ENCODE measurements around the gene AQP11.

The AQP11 gene

GRCh38 chr11:77557553-77557952, 32.2 kb upstream of the AQP11 start:
- TF ChIP-seq CTCF (conservative IDR thresholded peaks at IDR 0.05; ENCODE audit: low read depth): peak; percentile 14; the same call in 1 of the 2 replicates
- no peak for DNase-seq (ENCODE audit: low spot score)
- ChIA-PET CTCF (interaction anchor here (0.6 to 1.2 kb wide), 7 partner anchors 9 to 349 kb away, joined by 3 to 5 read pairs (median 3); no protein-coding TSS in a partner anchor), POLR2A (ENCODE audit: low non-redundant PET) (no interaction called here)
- H3K27ac ChIP-seq: no peak overlapping the region

GRCh38 chr11:77558380-77558779, 31.4 kb upstream of the AQP11 start:
- ChIA-PET POLR2A (ENCODE audit: low non-redundant PET) (no interaction called here), CTCF (interaction anchor here (0.7 kb wide), 1 partner anchor 90 kb away, joined by 3 read pairs; no protein-coding TSS in a partner anchor)
- no peak overlapping the region for H3K27ac ChIP-seq
- DNase-seq (ENCODE audit: low spot score): no peak
- no peak for TF ChIP-seq CTCF (conservative IDR thresholded peaks at IDR 0.05; ENCODE audit: low read depth)

DNA sequence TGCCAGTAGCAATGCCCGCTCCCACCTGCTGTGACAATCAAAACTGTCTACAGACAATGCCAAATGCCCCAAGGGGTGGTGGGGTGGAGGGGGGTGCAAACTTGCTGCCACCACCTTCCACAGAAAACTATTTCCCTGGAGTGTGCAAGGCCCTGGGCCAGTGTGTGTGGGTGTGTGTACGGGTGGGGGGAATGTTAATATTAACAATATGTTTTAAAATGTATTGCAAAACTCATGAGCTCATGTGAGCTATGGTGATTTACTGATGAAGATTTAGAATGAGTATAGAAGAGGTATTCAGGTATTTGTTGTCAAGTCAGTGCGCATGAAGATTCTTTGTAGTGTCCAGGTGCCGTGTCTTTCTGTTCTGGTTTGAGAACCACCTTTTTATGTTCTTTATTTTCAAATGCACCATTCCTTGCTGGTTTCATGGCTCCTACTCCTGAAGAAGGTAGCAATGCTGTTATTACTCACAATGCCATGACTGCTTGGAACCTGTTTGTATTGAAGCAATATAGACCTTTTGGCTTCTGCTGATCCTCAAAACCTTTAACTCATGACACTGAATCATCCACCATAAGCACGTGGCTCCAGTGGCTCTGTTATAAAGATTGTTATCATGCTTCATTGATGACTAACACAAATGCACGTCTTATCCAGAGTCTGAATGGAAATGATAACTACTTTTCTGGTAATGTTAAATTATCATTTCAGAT, 29.9 kb upstream of the AQP11 start:
- peak overlapping the region; percentile 63 for H3K27ac ChIP-seq
- POLR2A ChIA-PET (ENCODE audit: low non-redundant PET): no interaction called here
- CTCF ChIA-PET: interaction anchor here (0.6 to 0.7 kb wide), 2 partner anchors 197 to 1162 kb away, joined by 3 read pairs; no protein-coding TSS in a partner anchor
- no peak for TF ChIP-seq CTCF (conservative IDR thresholded peaks at IDR 0.05; ENCODE audit: low read depth)
- peak; percentile 75 for DNase-seq (ENCODE audit: low spot score)

GRCh38 chr11:77560605-77561004, 29.1 kb upstream of the AQP11 start:
- peak overlapping the region; percentile 63 for H3K27ac ChIP-seq
- peak; percentile 60 for DNase-seq (ENCODE audit: low spot score)
- ChIA-PET POLR2A (ENCODE audit: low non-redundant PET) (no interaction called here), CTCF (interaction anchor here (0.7 kb wide), 1 partner anchor 1161 kb away, joined by 3 read pairs; no protein-coding TSS in a partner anchor)
- no peak for TF ChIP-seq CTCF (conservative IDR thresholded peaks at IDR 0.05; ENCODE audit: low read depth)

DNA sequence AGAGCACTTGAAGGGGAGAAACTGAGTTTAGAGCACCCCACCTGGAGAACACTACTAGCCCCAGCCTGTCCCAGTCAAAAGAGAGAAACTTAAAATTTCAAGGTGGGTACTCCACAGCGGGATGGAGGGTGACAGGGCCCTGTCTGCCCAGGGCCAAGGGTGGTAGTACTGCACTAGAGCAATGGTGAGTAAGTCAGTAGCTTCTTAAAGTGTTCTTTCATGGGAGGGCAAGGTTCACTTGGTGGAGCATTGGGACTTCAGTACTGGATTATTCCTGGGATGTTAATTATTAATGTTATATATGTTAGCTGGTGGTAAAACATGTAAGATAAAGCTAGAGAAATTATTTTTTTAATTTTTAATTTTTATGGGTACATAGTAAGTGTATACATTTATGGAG, 28.5 kb upstream of the AQP11 start:
- no peak for TF ChIP-seq CTCF (conservative IDR thresholded peaks at IDR 0.05; ENCODE audit: low read depth)
- POLR2A ChIA-PET (ENCODE audit: low non-redundant PET): no interaction called here

GRCh38 chr11:77568306-77568705, 21.4 kb upstream of the AQP11 start:
- CTCF ChIA-PET: no interaction called here
- no peak overlapping the region for H3K27ac ChIP-seq
- DNase-seq (ENCODE audit: low spot score): no peak
- TF ChIP-seq CTCF (conservative IDR thresholded peaks at IDR 0.05; ENCODE audit: low read depth): no peak
- POLR2A ChIA-PET (ENCODE audit: low non-redundant PET): no interaction called here

More for the DNA sequence above, 28.5 kb upstream of the AQP11 start:
- H3K27ac ChIP-seq: peak overlapping the region; percentile 63
- CTCF ChIA-PET: no interaction called here
- DNase-seq (ENCODE audit: low spot score): no peak
